A549 (cell line): ENCODE measurements around the gene ENTHD1. TPM values are rescaled to one million over a fixed set of nuclear protein-coding genes. Genes with fewer than 3 reads are reported as not detected.

Experiments used
- ATAC-seq, 2 experiments: fragments of 200-7000 bp in 1 of 2; fragments of >200 bp in 1 of 2; cut with Nextera tagmentation in 1 of 2; cut with Tn5 transposase in 1 of 2; 3 replicates each; pipeline versions ENCODE4 v1.8.0 to v1.9.1; 2018 to 2020; ENCODE audit warnings: mild to moderate bottlenecking in 1 of 2, moderate library complexity in 1 of 2
- CTCF ChIA-PET: fragments of 300-600 bp; sonication (Branson Sonifier 250); formaldehyde crosslinking; extraction: SDS; loops from one replicate; lab custom pipeline; 2021; ENCODE audit warnings: antibody characterized with exemption, inconsistent platforms; lab: Yijun Ruan, JAX
- POLR2A ChIA-PET: fragments of 350-600 bp; formaldehyde crosslinking; extraction: SDS; loops from one replicate; lab custom pipeline; 2021; ENCODE audit warnings: antibody characterized with exemption, inconsistent platforms; lab: Yijun Ruan, JAX
- DNase-seq, 2 experiments: peaks; one replicate each; pipeline versions ENCODE4 v3.0.0 to v3.0.0-alpha.2; 2011 to 2016; ENCODE audit warnings: low read depth in 1 of 2, low spot score in 1 of 2
- FAIRE-seq: peaks from 2 replicates; lab custom pipeline; 2011; peaks lifted over from hg19 to GRCh38; lab: Jason Lieb, UNC
- H3K27ac ChIP-seq, 2 experiments: fragments of >200 bp; sonication (Bioruptor Twin); formaldehyde crosslinking; 3 replicates each; pipeline ENCODE4 v1.5.1; 2016 to 2017
- H3K4me1 ChIP-seq: fragments of >200 bp; sonication (Bioruptor Twin); formaldehyde crosslinking; 3 replicates; pipeline ENCODE4 v1.6.1; 2016
- H3K4me2 ChIP-seq: fragments of >200 bp; sonication (Bioruptor Twin); formaldehyde crosslinking; 3 replicates; pipeline ENCODE4 v1.6.1; 2016
- H3K4me3 ChIP-seq: fragments of >200 bp; sonication (Bioruptor Twin); formaldehyde crosslinking; 3 replicates; pipeline ENCODE4 v1.5.1; 2016
- H3K9me3 ChIP-seq: fragments of >200 bp; sonication (Bioruptor Twin); formaldehyde crosslinking; 3 replicates; pipeline ENCODE4 v1.6.1; 2016
- BCL3 ChIP-seq: fragments of >200 bp; sonication (Bioruptor Twin); formaldehyde crosslinking; IDR thresholded peaks from 3 replicates; pipeline ENCODE4 v1.6.1; 2016
- CBX8 ChIP-seq: fragments of 200-600 bp; sonication (generic); IDR thresholded peaks from 2 replicates; pipeline ENCODE4 v1.6.1; 2016
- CHD2 ChIP-seq: fragments of 150-350 bp; IDR thresholded peaks from 2 replicates; pipeline ENCODE4 v1.6.1; 2014; ENCODE audit warnings: low read length; ENCODE audit not compliant: partially characterized antibody
- CHD4 ChIP-seq: fragments of 200-600 bp; sonication (generic); IDR thresholded peaks from 2 replicates; pipeline ENCODE4 v1.6.1; 2016; ENCODE audit warnings: antibody characterized with exemption, mild to moderate bottlenecking, borderline replicate concordance
- E2F6 ChIP-seq: IDR thresholded peaks from 2 replicates; pipeline ENCODE4 v1.6.1; 2012; ENCODE audit warnings: low read depth, borderline replicate concordance
- EHF ChIP-seq: fragments of 250-450 bp; sonication (Bioruptor Pico); IDR thresholded peaks from 2 replicates; pipeline ENCODE4 v1.5.0; 2020; ENCODE audit warnings: mild to moderate bottlenecking
- EHMT2 ChIP-seq: fragments of 200-600 bp; sonication (generic); IDR thresholded peaks from 2 replicates; pipeline ENCODE4 v1.6.1; 2016; ENCODE audit warnings: antibody characterized with exemption, low read depth, mild to moderate bottlenecking, moderate library complexity
- EP300 ChIP-seq, 2 experiments: fragments of >200 bp; sonication (Bioruptor Twin); formaldehyde crosslinking; IDR thresholded peaks; 2 replicates in 1 of 2; 3 replicates in 1 of 2; pipeline ENCODE4 v1.6.1; 2016 to 2017
- FOSB ChIP-seq: fragments of 250-450 bp; sonication (Bioruptor Pico); IDR thresholded peaks from 2 replicates; pipeline ENCODE4 v1.5.0; 2020; ENCODE audit warnings: mild to moderate bottlenecking, moderate library complexity
- FOSL2 ChIP-seq, 2 experiments: fragments of 450-650 bp in 1 of 2; fragments of >200 bp in 1 of 2; sonication (Bioruptor Twin) in 1 of 2; formaldehyde crosslinking; IDR thresholded peaks; 2 replicates each; pipeline versions ENCODE4 v1.5.0 to v1.6.1; 2016 to 2020; ENCODE audit warnings: mild to moderate bottlenecking in 1 of 2, moderate library complexity in 1 of 2
- FOXS1 ChIP-seq: fragments of 250-450 bp; sonication (Bioruptor Pico); IDR thresholded peaks from 2 replicates; pipeline ENCODE4 v1.5.0; 2020; ENCODE audit warnings: mild to moderate bottlenecking, moderate library complexity
- HDAC2 ChIP-seq: fragments of 200-600 bp; sonication (generic); IDR thresholded peaks from 2 replicates; pipeline ENCODE4 v1.6.1; 2016
- HOXB5 ChIP-seq: fragments of 250-450 bp; sonication (Bioruptor Pico); IDR thresholded peaks from 2 replicates; pipeline ENCODE4 v1.5.0; 2020; ENCODE audit warnings: mild to moderate bottlenecking, moderate library complexity
- JUN ChIP-seq, 2 experiments: fragments of >200 bp; sonication (Bioruptor Twin); formaldehyde crosslinking; IDR thresholded peaks; 2 replicates in 1 of 2; 3 replicates in 1 of 2; pipeline ENCODE4 v1.6.1; 2016 to 2017
- KDM1A ChIP-seq: fragments of 200-600 bp; sonication (generic); IDR thresholded peaks from 2 replicates; pipeline ENCODE4 v1.6.1; 2016; ENCODE audit warnings: low read depth, mild to moderate bottlenecking
- KDM5A ChIP-seq: fragments of 200-600 bp; sonication (generic); IDR thresholded peaks from 2 replicates; pipeline ENCODE4 v1.6.1; 2016; ENCODE audit warnings: antibody characterized with exemption, mild to moderate bottlenecking
- MAFK ChIP-seq: fragments of 450-650 bp; IDR thresholded peaks from 2 replicates; pipeline ENCODE4 v1.6.1; 2014; ENCODE audit not compliant: partially characterized antibody
- MAX ChIP-seq: IDR thresholded peaks from 2 replicates; pipeline ENCODE4 v1.6.1; 2012
- MAZ ChIP-seq: fragments of 150-350 bp; IDR thresholded peaks from 2 replicates; pipeline ENCODE4 v1.6.1; 2014; ENCODE audit warnings: antibody characterized with exemption, low read depth, low read length, borderline replicate concordance
- MYC ChIP-seq: IDR thresholded peaks from 2 replicates; pipeline ENCODE4 v1.6.1; 2012; ENCODE audit warnings: mild to moderate bottlenecking, inconsistent platforms, low read length, improper control_type of control experiment, borderline replicate concordance
- POLR2A ChIP-seq: IDR thresholded peaks from 2 replicates; pipeline ENCODE4 v1.6.1; 2012; ENCODE audit warnings: mild to moderate bottlenecking, low read length
- POLR2AphosphoS2 ChIP-seq: conservative IDR thresholded peaks from 2 replicates; pipeline ENCODE4 v1.6.1; 2012; ENCODE audit warnings: low read length, improper control_type of control experiment, inconsistent platforms
- RARB ChIP-seq: fragments of 250-450 bp; sonication (Bioruptor Pico); IDR thresholded peaks from 2 replicates; pipeline ENCODE4 v1.8.0; 2021; ENCODE audit warnings: mild to moderate bottlenecking, moderate library complexity
- RCOR1 ChIP-seq: fragments of 150-350 bp; IDR thresholded peaks from 2 replicates; pipeline ENCODE4 v1.6.1; 2014; ENCODE audit warnings: antibody characterized with exemption, low read length, low read depth
- REST ChIP-seq: fragments of 200-600 bp; sonication (generic); IDR thresholded peaks from 2 replicates; pipeline ENCODE4 v1.6.1; 2016; ENCODE audit warnings: antibody characterized with exemption, mild to moderate bottlenecking, moderate library complexity
- RNF2 ChIP-seq: fragments of 200-600 bp; sonication (generic); IDR thresholded peaks from 2 replicates; pipeline ENCODE4 v1.6.1; 2016; ENCODE audit warnings: low read depth, mild to moderate bottlenecking, antibody characterized with exemption, moderate library complexity, borderline replicate concordance
- USF2 ChIP-seq: fragments of 450-650 bp; IDR thresholded peaks from 2 replicates; pipeline ENCODE4 v1.6.1; 2014; ENCODE audit warnings: antibody characterized with exemption
- ZC3H11A ChIP-seq: fragments of 450-650 bp; IDR thresholded peaks from 2 replicates; pipeline ENCODE4 v1.6.1; 2014; ENCODE audit warnings: antibody characterized with exemption, mild to moderate bottlenecking
- ZNF302 ChIP-seq: fragments of 250-450 bp; sonication (Bioruptor Pico); IDR thresholded peaks from 2 replicates; pipeline ENCODE4 v1.9.0; 2021; ENCODE audit warnings: inconsistent platforms, mild to moderate bottlenecking, moderate library complexity
- ZSCAN20 ChIP-seq: fragments of 250-450 bp; sonication (Bioruptor Pico); IDR thresholded peaks from 2 replicates; pipeline ENCODE4 v1.8.0; 2022; ENCODE audit warnings: mild to moderate bottlenecking, moderate library complexity
- WGBS: methylation state at CpG from one replicate; pipeline ENCODE4 v1.1.6; 2017; ENCODE audit errors: missing lambda C conversion rate; 5-methylcytosine and 5-hydroxymethylcytosine counted together
- polyA plus RNA-seq, 4 experiments: library from polyadenylated mRNA; depleted of rRNA in 3 of 4; stranded (reverse); fragments of >200 nt; fragmentation: RNase III in 1 of 4; extraction: RNeasy Plus Mini Kit Qiagen cat#74134 plus additional on column Dnase treatment in 1 of 4; gene quantifications; 2 replicates in 3 of 4; 3 replicates in 1 of 4; pipeline ENCODE4 v1.2.3, GENCODE V29; 2011 to 2017

The ENTHD1 gene
- polyA plus RNA-seq, 2 of the 4 experiments (the other 2 are of a cell fraction): not detected

- CTCF ChIA-PET: interaction anchor here (0.6 to 1.1 kb wide), 2 partner anchors 26 to 35 kb away, joined by 3 to 6 read pairs; no protein-coding TSS in a partner anchor
- ATAC-seq (no peak), DNase-seq (no peak), FAIRE-seq (no peak)
- POLR2A ChIA-PET: no interaction called here
- no peak overlapping the region for H3K27ac ChIP-seq
- no peak for TF ChIP-seq MYC
- no peak for TF ChIP-seq KDM1A
- TF ChIP-seq KDM5A: no peak
- no peak for TF ChIP-seq EHMT2
- TF ChIP-seq CBX8: no peak
- TF ChIP-seq FOXS1 (CRISPR knock-in tag): no peak
- TF ChIP-seq HDAC2: no peak
- TF ChIP-seq ZC3H11A: no peak
- no peak for TF ChIP-seq FOSL2 (IDR thresholded peaks at IDR 0.05)
- no peak for TF ChIP-seq FOSL2 (CRISPR knock-in tag; IDR thresholded peaks at IDR 0.05)
- TF ChIP-seq MAFK: no peak
- TF ChIP-seq EHF: no peak
- TF ChIP-seq HOXB5 (CRISPR knock-in tag): no peak
- no peak for TF ChIP-seq CHD4
- no peak for TF ChIP-seq E2F6
- no peak for TF ChIP-seq POLR2A
- TF ChIP-seq FOSB (CRISPR knock-in tag): no peak
- no peak for TF ChIP-seq EP300 (IDR thresholded peaks at IDR 0.05)
- no peak for TF ChIP-seq POLR2AphosphoS2
- no peak for TF ChIP-seq USF2
- TF ChIP-seq RARB (CRISPR knock-in tag): no peak
- no peak overlapping the region for H3K4me2 ChIP-seq
- H3K4me3 ChIP-seq: no peak overlapping the region
- no peaks in the 10 kb centered on the region for H3K9me3 ChIP-seq
- no peaks in the 10 kb centered on the region for H3K4me1 ChIP-seq
- 46% methylated on average over 12 of the region's 12 CpGs for WGBS
These were observed 24.4 kb upstream of the ENTHD1 start for GRCh38 chr22:39917776-39918495.

GRCh38 chr22:39917197-39917643 is 23.7 kb upstream of the ENTHD1 start:
- DNase-seq (no peak), ATAC-seq (no peak), FAIRE-seq (no peak)
- ChIA-PET POLR2A (no interaction called here), CTCF (interaction anchor here (0.6 kb wide), 1 partner anchor 27 kb away, joined by 6 read pairs; no protein-coding TSS in a partner anchor)
- Histone ChIP-seq H3K4me3 (no peak overlapping the region), H3K27ac (no peak overlapping the region), H3K9me3 (no peaks in the 10 kb centered on the region), H3K4me1 (no peaks in the 10 kb centered on the region), H3K4me2 (no peak overlapping the region)
- 27% methylated on average over 5 of the region's 5 CpGs for WGBS
- no peak for TF ChIP-seq EHF
- TF ChIP-seq ZC3H11A: no peak
- TF ChIP-seq JUN (IDR thresholded peaks at IDR 0.05): no peak
- no peak for TF ChIP-seq CHD4
- TF ChIP-seq MAX: no peak
- no peak for TF ChIP-seq HOXB5 (CRISPR knock-in tag)

GRCh38 chr22:39916496-39916895 is 22.9 kb upstream of the ENTHD1 start:
- DNase-seq (no peak), ATAC-seq (no peak), FAIRE-seq (no peak)
- WGBS: 24% methylated on average over 3 of the region's 3 CpGs
- Histone ChIP-seq H3K4me3 (no peak overlapping the region), H3K27ac (no peak overlapping the region), H3K4me2 (no peak overlapping the region), H3K9me3 (no peaks in the 10 kb centered on the region), H3K4me1 (no peaks in the 10 kb centered on the region)
- CTCF ChIA-PET: interaction anchor here (1.0 kb wide), 1 partner anchor 108 kb away, joined by 3 read pairs; no protein-coding TSS in a partner anchor
- POLR2A ChIA-PET: interaction anchor here (0.6 kb wide), 1 partner anchor 261 kb away, joined by 3 read pairs; the partner anchor contains the start of gene TNRC6B
- TF ChIP-seq ZSCAN20 (CRISPR knock-in tag) (no peak), RNF2 (no peak), MAZ (no peak), ZNF302 (CRISPR knock-in tag) (no peak), RCOR1 (no peak), REST (no peak), RARB (CRISPR knock-in tag) (no peak), BCL3 (no peak), CHD2 (no peak)
